Vagina (tissue), 2 donors: ENCODE results near the gene LRRC4C. TPM values are rescaled to one million over a fixed set of nuclear protein-coding genes. Genes with fewer than 3 reads are reported as not detected.

Source experiments
- DNase-seq, 2 donors: peaks; one replicate each; pipeline ENCODE4 v3.0.0-alpha.2; 2017; ENCODE audit errors: extremely low spot score in 2 of 2
- H3K27ac ChIP-seq: fragments of 200-600 bp; sonication (generic); one replicate; pipeline ENCODE4 v1.5.1; 2019
- H3K27me3 ChIP-seq: fragments of 200-600 bp; sonication (generic); one replicate; pipeline ENCODE4 v1.5.1; 2019
- H3K36me3 ChIP-seq, 2 donors: fragments of 200-600 bp; sonication (generic); one replicate each; pipeline ENCODE4 v1.5.1; 2017 to 2019
- H3K4me1 ChIP-seq: fragments of 200-600 bp; sonication (generic); one replicate; pipeline ENCODE4 v1.5.1; 2019
- H3K4me3 ChIP-seq, 2 donors: fragments of 200-600 bp; sonication (generic); 1 replicate in 1 of 2; 2 replicates in 1 of 2; pipeline ENCODE4 v1.5.1; 2016 to 2019
- H3K9me3 ChIP-seq: fragments of 200-600 bp; sonication (generic); one replicate; pipeline ENCODE4 v1.5.1; 2019
- CTCF ChIP-seq, 3 experiments: fragments of 450-650 bp in 2 of 3; fragments of 200-600 bp in 1 of 3; sonication (generic) in 1 of 3; IDR thresholded peaks; one replicate each; pipeline ENCODE4 v1.5.1; 2017 to 2019; ENCODE audit warnings: antibody characterized with exemption in 3 of 3, mild to moderate bottlenecking in 2 of 3, moderate library complexity in 2 of 3
- POLR2A ChIP-seq, 2 donors: fragments of 450-650 bp; IDR thresholded peaks; one replicate each; pipeline ENCODE4 v1.6.1; 2017; ENCODE audit warnings: antibody characterized with exemption in 2 of 2, mild to moderate bottlenecking in 2 of 2, moderate library complexity in 2 of 2
- POLR2AphosphoS5 ChIP-seq, 2 donors: sonication (generic); formaldehyde crosslinking; IDR thresholded peaks; one replicate each; pipeline ENCODE4 v1.9.0; 2017; ENCODE audit warnings: antibody characterized with exemption in 2 of 2, mild to moderate bottlenecking in 2 of 2, low read depth in 1 of 2; ENCODE audit not compliant: insufficient read depth in 1 of 2
- intact Hi-C: fragments of 100-400 bp; cut with DNase I; formaldehyde crosslinking; loops from one replicate; pipeline ENCODE4 v1.15.1; 2023
- total RNA-seq: library from RNA; depleted of rRNA; stranded (reverse); fragments of >200 nt; gene quantifications from one replicate; pipeline ENCODE4 v1.2.3, GENCODE V29; 2016

The LRRC4C gene
- total RNA-seq, 1 donor from 2014 or later = 5.6 TPM

- no peak overlapping the region for H3K27ac ChIP-seq
- H3K4me3 ChIP-seq = no peak overlapping the region
- H3K27me3 ChIP-seq = no peaks in the 10 kb centered on the region
- DNase-seq = no peak
- no peak for TF ChIP-seq POLR2A (IDR thresholded peaks at IDR 0.05)
- TF ChIP-seq POLR2AphosphoS5 (IDR thresholded peaks at IDR 0.05; ENCODE audit: insufficient read depth in 1 of 2, low read depth in 1 of 2) = no peak
- TF ChIP-seq CTCF (IDR thresholded peaks at IDR 0.05) = no peak
- no peaks in the 10 kb centered on the region for H3K9me3 ChIP-seq
- H3K4me1 ChIP-seq = no peaks in the 10 kb centered on the region
- intact Hi-C loops = no loop called here
- H3K36me3 ChIP-seq = no peaks in the 10 kb centered on the region
Observed at GRCh38 chr11:41099654-41100053, 359.8 kb downstream of the LRRC4C start.

GRCh38 chr11:41085123-41085522 lies 374.3 kb downstream of the LRRC4C start:
- intact Hi-C loops = no loop called here
- Histone ChIP-seq H3K9me3 (no peaks in the 10 kb centered on the region), H3K36me3 (no peaks in the 10 kb centered on the region), H3K27ac (no peak overlapping the region), H3K4me1 (no peaks in the 10 kb centered on the region), H3K4me3 (no peak overlapping the region), H3K27me3 (no peaks in the 10 kb centered on the region)
- no peak for DNase-seq
- no peak for TF ChIP-seq CTCF (IDR thresholded peaks at IDR 0.05)

GRCh38 chr11:41081756-41082285 lies 377.6 kb downstream of the LRRC4C start:
- H3K9me3 ChIP-seq = no peaks in the 10 kb centered on the region
- no peak for TF ChIP-seq CTCF (IDR thresholded peaks at IDR 0.05)
- no peak for TF ChIP-seq POLR2A (IDR thresholded peaks at IDR 0.05)
- TF ChIP-seq POLR2AphosphoS5 (IDR thresholded peaks at IDR 0.05; ENCODE audit: insufficient read depth in 1 of 2, low read depth in 1 of 2) = no peak
- no peak overlapping the region for H3K4me3 ChIP-seq
- H3K27ac ChIP-seq = no peak overlapping the region
- no peaks in the 10 kb centered on the region for H3K36me3 ChIP-seq
- intact Hi-C loops = no loop called here
- H3K4me1 ChIP-seq = no peaks in the 10 kb centered on the region
- DNase-seq = no peak
- H3K27me3 ChIP-seq = no peaks in the 10 kb centered on the region

GRCh38 chr11:41074318-41074717 lies 385.1 kb downstream of the LRRC4C start:
- Histone ChIP-seq H3K36me3 (no peaks in the 10 kb centered on the region), H3K27me3 (no peaks in the 10 kb centered on the region), H3K27ac (no peak overlapping the region), H3K9me3 (no peaks in the 10 kb centered on the region), H3K4me3 (no peak overlapping the region), H3K4me1 (no peaks in the 10 kb centered on the region)
- no peak for TF ChIP-seq POLR2A (IDR thresholded peaks at IDR 0.05)
- no peak for TF ChIP-seq CTCF (IDR thresholded peaks at IDR 0.05)
- TF ChIP-seq POLR2AphosphoS5 (IDR thresholded peaks at IDR 0.05; ENCODE audit: insufficient read depth in 1 of 2, low read depth in 1 of 2) = no peak
- DNase-seq = no peak
- intact Hi-C loops = no loop called here

GRCh38 chr11:41065432-41065831 lies 394.0 kb downstream of the LRRC4C start:
- Histone ChIP-seq H3K27me3 (no peaks in the 10 kb centered on the region), H3K4me3 (no peak overlapping the region), H3K27ac (no peak overlapping the region), H3K4me1 (no peaks in the 10 kb centered on the region), H3K9me3 (no peaks in the 10 kb centered on the region), H3K36me3 (no peaks in the 10 kb centered on the region)
- intact Hi-C loops = no loop called here
- no peak for DNase-seq
- no peak for TF ChIP-seq POLR2A (IDR thresholded peaks at IDR 0.05)
- TF ChIP-seq POLR2AphosphoS5 (IDR thresholded peaks at IDR 0.05; ENCODE audit: insufficient read depth in 1 of 2, low read depth in 1 of 2) = no peak
- no peak for TF ChIP-seq CTCF (IDR thresholded peaks at IDR 0.05)
